ENCODE measurements around the gene RYR2.

- TF ChIP-seq EZH2 (IDR thresholded peaks at IDR 0.05; ENCODE audit: low read depth, low read length, severe bottlenecking) (no peak), PHF8 (conservative IDR thresholded peaks at IDR 0.05; ENCODE audit: low read depth, low read length) (no peak), CTCF (IDR thresholded peaks at IDR 0.05; ENCODE audit: control extremely low read depth in 1 of 3, insufficient read depth in 1 of 3, low read depth in 1 of 3, low read length in 3 of 3) (no peak), SUZ12 (IDR thresholded peaks at IDR 0.05; ENCODE audit: low read length) (no peak), GABPA (IDR thresholded peaks at IDR 0.05; ENCODE audit: borderline replicate concordance, insufficient read depth, low read length) (no peak), EP300 (IDR thresholded peaks at IDR 0.05; ENCODE audit: borderline replicate concordance in 1 of 2, low read depth in 2 of 2, low read length in 2 of 2) (no peak), POLR2AphosphoS5 (IDR thresholded peaks at IDR 0.05; ENCODE audit: low read depth, low read length) (no peak), KDM1A (IDR thresholded peaks at IDR 0.05; ENCODE audit: borderline replicate concordance, low read length) (no peak)
Observed at GRCh38 chr1:237429252-237429651, 387.3 kb downstream of the RYR2 start.
